ENCODE results near the gene MAP3K3.

The MAP3K3 gene

DNA sequence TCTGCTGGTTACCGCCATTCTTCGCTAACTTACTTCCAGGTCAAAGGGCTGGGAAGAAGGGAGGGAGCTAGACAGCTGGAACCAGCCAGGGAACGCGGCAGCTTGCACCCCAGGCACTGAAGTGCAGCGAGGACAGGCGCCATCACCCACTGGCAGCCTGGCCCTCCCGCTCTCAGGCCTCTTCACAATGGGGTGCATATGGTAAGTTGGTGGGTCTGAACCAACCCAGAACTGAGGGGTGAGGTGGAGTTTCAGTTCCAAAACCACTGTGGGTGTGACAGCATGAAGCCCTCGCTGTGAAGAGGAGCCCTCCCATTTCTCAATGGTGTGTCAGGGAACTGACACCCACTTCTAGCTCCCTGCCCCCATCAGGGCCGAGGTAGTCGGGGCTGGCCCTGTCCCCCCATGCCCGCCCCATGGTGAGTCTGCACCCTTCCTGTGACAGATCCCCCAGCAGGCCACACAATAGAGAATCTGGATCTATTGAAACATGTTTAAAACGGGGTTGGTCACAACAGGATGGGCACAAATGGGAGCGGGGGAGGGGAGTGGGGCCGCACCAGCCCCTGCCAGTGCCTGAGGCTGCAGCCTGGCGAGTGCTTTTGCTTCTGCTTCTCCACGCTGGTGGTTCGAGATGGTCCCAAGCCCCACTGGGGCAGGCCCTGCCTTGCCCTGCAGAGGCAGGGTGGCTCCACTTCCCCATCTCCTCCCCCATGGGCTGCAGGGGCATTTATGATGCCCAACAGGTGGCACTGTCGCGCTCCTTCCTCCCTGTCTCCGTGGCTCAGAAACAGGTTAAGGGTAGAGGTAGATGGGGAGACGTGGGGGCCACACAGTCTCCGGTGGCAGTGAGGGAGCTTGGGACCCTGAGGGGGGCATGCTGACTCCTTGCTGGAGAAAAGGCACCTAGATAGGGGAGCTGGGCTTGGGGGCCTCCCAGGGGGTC is 75.4 kb downstream of the MAP3K3 start:
- TF ChIP-seq, protein P1, sequence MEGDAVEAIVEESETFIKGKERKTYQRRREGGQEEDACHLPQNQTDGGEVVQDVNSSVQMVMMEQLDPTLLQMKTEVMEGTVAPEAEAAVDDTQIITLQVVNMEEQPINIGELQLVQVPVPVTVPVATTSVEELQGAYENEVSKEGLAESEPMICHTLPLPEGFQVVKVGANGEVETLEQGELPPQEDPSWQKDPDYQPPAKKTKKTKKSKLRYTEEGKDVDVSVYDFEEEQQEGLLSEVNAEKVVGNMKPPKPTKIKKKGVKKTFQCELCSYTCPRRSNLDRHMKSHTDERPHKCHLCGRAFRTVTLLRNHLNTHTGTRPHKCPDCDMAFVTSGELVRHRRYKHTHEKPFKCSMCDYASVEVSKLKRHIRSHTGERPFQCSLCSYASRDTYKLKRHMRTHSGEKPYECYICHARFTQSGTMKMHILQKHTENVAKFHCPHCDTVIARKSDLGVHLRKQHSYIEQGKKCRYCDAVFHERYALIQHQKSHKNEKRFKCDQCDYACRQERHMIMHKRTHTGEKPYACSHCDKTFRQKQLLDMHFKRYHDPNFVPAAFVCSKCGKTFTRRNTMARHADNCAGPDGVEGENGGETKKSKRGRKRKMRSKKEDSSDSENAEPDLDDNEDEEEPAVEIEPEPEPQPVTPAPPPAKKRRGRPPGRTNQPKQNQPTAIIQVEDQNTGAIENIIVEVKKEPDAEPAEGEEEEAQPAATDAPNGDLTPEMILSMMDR (IDR thresholded peaks at IDR 0.05): peak; percentile 65

DNA sequence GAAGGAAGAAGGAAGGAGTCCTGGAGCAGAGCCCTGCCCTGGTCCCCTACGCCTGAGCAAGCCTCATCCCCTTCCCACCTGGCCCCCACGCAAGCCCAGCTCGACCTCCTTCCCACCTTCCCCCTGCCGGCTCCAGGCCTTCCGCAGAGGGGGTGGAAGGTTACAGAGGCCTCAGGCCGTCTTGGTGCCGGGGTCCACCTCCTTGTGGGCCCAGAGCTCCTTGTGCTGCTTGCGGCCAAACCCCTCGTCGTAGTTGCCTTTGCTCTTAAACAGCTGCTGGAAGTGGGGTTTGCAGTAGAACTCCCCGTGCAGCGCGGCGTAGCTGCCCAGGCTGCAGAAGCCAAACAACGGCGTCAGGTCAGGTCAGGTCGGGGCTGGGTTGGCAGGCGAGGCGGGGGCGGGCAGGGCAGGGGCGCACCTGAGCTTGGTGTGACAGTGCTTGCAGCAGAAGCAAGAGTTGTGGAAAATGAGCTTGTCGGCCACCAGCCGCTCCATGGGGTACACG is 76.2 kb downstream of the MAP3K3 start:
- TF ChIP-seq, protein P1 (IDR thresholded peaks at IDR 0.05): no peak

DNA sequence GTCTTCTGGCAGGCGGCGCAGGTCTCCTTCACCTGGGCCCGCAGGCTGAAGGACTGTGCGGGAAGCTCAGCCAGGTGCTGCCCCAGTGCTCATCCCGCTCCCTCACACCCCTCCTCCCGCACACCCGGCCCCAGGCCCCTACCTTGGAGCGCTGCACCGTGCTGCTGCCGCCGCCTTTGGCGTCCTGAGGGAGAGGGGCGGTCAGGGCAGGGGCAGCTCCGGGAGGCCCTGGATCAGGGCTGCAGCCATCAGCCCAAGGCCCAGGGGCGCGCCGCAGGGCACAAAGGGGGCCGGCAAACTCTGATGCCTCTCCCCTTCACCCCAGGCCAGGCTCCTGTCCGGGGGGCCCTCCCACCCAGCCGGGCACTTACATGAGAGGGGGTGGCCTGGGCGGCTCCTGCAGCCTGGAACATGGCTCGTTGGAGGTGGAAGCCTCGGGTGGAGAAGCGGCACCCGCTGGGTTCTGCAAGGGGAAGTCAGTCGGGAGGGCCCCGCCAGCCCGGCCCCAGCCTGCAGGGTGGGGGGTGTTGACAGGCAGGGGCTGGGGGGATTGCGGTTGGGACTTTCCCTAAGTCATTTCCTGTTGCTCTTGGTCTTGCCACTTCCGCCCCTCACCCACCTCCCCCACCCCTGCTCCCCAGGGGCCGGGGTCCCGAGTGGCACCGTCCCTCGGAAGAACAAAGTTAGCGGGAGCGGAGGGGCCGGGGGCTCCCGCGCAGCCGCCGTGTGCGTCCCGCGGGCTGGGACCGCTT is 76.8 kb downstream of the MAP3K3 start:
- TF ChIP-seq, protein P1 (IDR thresholded peaks at IDR 0.05): no peak

DNA sequence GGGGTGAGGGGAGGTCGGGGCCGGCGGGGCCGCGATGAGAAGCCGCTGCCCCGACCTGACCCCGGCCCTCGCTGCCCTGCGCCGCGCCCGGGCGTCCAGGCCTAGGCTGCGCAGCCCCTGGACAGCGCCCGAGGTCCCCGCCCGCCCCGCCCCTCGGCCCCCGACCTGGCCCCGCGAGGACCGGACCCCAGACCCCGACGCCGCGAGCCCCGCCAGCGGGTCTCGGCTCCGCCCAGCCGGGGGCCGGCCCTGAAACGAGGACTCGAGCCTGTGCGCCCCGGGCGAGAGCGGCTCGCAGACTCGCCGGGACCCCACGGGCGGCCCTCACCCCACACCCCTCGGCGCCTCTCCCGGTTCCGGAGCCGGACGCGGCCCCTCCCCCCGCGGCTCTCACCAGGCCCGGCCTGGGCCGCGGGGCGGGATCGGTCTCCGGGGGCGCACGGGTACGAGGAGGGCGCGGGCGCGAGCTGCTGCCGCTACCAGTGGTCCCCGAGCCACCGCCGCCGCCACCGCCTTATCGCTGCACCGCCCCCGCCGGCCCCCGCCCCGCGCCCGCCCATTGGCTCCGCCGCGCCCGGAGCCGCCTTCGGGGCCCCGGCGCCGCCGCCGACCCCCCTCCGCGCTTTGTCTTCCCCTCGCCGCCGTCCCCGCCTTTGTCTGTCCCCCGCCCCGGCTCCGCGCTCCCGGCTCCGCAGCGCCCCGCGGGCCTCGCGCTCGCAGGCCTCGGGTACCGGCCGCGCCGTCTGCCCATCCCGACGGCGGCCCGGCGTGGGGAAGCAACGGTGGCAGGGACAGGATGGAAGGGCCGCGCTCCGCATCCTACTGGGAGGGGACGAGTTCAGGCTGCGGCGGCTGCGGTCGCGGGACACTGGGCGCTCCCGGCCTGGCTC is 77.7 kb downstream of the MAP3K3 start, which contains the start of gene LIMD2:
Gene LIMD2, minus strand, starts transcription at position 488 of the 890 bp plus-strand sequence. CDS start 827 bp downstream, outside the sequence.
- TF ChIP-seq, protein P1 (IDR thresholded peaks at IDR 0.05): no peak

DNA sequence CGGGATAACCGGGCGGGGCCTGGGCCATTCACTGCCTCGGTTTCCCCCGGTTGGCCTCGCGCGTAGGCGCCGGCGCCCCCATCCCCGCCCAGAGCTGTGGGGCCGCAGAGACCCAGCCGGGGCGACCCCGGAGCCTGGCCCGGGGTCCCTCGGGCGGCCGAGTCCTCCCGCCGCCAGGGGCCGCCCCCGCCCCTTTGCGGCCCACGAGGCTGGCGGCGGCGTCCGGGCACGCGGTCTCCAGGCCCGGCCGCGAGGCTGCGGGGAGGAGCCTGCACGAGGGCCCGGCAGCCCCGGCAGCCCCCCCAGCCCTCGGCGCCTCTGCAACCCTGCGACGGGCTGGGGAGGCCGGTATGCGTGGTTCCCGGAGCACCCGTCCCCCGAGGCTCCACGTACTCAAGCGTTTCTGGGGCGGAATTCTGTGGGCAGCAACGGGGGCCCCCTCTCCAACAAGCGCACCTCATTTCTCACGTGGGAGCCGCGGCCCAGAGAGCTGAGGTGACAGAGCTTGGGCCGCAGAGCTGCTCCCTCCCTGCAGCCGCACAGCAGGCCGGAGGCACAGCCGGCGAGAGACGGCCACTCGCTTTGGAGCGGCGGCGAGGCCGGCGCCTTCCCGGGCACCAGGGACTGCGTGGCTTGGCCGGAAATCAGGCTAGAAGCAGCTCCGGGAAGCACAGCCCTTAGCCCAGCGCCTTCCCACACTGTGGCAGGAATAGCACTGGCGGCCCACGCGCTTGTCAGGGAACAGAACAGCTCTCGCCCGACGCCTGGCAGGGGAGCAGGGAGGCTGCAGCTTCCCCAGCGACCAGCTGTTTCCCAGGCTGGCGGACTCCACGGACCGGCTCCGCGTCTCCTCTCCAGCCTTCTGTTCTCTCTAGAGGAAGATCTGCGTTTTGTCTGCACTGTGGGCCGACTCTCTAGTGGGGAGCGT is 78.6 kb downstream of the MAP3K3 start:
- TF ChIP-seq, protein P1 (IDR thresholded peaks at IDR 0.05): no peak

DNA sequence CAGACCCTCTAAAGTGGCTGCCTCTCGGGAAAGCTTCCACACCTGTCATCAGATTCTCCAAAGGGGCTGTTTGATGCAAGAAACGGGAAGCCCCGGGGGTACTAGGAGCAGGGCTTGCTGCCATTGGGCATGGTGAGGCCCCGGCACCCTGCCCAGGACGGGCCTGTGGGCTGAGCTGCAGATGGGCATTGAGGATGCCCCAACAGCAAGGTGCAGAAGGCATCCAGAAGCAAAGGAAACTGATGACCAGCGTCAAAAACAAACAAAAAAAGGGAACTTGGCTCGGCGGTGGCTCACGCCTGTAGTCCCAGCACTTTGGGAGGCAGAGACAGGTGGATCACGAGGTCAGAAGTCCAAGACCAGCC is 79.2 kb downstream of the MAP3K3 start:
- TF ChIP-seq, protein P1 (IDR thresholded peaks at IDR 0.05): no peak
